Measurements from ENCODE around the gene KCNMB2.
"Not testable (repeated sequence)": the region's sequence is repeated elsewhere in the genome, so short reads cannot be mapped to it uniquely, and the experiment has no call there.

The KCNMB2 gene

DNA sequence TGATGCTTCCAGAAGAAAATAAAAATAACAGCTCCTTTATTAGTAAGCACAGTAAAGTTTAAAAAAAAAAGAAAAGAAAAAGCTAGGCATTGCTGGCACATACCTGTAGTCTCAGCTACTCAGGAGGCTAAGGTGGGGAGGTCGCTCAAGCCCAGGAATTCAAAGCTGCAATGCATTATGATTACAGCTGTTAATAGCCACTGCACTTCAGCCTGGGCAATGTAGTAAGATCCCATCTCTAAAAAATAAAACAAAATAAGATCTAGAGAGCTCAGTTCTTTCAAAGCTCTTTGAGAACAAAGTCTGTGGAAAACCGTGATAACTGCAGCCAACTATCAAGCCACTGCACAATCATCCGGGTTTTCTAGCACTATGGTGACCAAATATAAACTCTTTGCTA, 323.1 kb downstream of the KCNMB2 start:
- no peak for DNase-seq (ENCODE audit: low spot score)

DNA sequence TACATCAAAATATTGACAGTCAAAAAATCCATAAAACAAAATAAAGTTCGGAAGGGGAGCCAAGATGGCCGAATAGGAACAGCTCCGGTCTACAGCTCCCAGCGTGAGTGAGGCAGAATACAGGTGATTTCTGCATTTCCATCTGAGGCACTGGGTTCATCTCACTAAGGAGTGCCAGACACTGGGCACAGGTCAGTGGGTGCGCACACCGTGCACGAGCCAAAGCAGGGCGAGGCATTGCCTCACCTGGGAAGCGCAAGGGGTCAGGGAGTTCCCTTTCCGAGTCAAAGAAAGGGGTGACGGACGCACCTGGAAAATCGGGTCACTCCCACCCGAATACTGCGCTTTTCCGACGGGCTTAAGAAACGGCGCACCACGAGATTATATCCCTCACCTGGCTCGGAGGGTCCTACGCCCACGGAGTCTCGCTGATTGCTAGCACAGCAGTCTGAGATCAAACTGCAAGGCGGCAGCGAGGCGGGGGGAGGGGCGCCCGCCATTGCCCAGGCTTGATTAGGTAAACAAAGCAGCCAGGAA, 323.7 kb downstream of the KCNMB2 start:
- not testable (repeated sequence) for DNase-seq (ENCODE audit: low spot score)

DNA sequence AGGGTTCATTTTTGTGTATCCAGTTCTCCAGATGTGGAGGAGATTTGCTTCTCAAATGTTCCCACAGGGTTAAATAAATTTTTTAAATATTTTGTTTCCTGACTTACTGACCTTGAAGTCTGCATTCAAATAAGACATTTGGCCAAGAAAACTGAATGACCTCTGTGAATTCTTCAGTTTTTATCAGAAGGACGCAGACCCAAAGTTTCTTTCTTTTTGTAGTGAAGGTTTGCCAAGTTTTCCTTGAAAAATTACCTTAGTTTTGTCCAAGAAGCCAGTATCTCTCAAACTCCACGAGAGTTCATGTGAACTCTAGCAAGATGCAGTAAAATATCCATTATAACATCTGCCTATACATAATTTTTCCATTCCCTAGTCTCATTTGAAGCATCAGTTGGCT, 332.4 kb downstream of the KCNMB2 start:
- no peak for DNase-seq (ENCODE audit: low spot score)

DNA sequence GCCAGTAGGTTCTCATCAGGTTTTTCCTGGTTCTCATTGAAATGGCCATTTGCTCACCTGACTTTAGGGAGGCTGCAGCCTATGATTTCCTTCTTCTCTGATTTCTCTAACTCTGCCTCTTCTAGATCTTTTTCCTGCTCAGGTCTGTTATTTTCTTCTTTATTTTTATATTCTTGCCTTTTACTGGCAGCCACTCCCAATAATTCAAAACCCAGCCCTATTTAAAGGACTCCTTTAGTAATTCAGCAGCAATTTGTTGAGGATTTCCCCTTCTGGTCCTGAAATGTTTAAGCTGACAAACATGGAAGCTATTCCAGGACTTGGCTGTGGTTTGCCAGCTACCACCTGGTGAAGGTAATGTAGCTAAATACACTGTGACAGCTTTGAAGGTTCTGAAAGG, 333.8 kb downstream of the KCNMB2 start:
- no peak for DNase-seq (ENCODE audit: low spot score)

DNA sequence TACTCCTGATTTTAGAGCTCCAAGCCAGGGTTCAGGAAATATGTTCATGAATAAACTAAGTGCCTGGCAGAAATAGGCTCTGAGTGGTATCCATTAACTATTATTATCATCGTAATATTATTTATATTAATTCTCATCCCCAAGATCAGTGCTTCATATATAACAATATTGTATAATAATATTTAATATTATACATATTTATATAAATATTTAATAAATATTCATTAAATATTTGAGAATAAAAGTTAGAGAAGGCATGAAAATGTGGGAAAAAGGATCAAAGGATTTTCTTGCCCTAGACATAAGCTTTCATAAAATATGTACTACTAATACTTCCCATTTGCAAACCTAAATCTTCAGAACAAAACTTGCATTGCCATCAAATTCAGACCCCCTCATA, 338.9 kb downstream of the KCNMB2 start:
- DNase-seq (ENCODE audit: low spot score) = no peak

DNA sequence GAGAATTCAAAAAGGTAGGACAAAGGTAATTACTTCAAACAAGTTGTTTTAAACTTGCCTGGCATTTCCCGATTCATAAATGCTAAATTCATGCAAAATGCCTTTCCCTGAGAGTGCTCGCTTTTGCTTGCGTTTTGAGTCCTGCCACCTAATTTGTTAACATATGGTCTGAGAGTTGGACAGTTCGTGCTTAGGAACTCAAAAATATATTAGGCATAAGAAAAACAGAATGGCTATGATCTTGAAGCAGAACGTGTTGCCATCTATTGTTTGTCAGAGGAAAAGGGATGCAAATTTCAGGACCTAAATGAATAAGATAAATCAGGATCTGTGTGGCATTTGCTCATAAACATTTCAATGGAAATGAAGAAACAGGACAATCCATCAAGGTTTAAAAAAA, 339.6 kb downstream of the KCNMB2 start:
- no peak for DNase-seq (ENCODE audit: low spot score)

DNA sequence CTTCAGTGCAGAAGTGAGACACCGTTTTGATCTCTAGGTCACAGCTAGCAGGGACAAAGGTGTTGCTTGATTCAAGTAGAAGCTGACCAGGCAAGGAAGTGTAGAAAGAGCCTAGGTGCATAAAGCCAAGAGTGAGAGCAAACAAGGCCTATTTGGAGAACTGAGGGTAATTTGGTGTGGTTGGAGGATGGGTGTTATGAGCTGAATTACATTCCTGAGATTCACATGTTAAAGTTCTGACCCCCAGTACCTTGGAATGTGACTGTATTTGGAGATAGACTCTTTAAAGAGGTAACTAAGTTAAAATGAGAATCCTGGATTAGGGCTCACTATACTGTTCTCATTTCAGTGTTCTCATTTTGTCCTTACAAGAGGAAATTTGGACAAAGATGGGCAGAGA, 344.0 kb downstream of the KCNMB2 start:
- DNase-seq (ENCODE audit: low spot score) = no peak
